ENCODE results near the gene BCL2L14.
"Not testable (repeated sequence)": the region's sequence is repeated elsewhere in the genome, so short reads cannot be mapped to it uniquely, and the experiment has no call there.

Gene BCL2L14

GRCh38 chr12:12108441-12109058, 37.8 kb downstream of the BCL2L14 start:
- DNase-seq: no peak

- not testable (repeated sequence) for DNase-seq
Observed at GRCh38 chr12:12110923-12111555, 40.3 kb downstream of the BCL2L14 start.

- DNase-seq: no peak
Observed at GRCh38 chr12:12115514-12115913, 44.8 kb downstream of the BCL2L14 start.

- no peak for DNase-seq
Observed at GRCh38 chr12:12116677-12117076, 45.9 kb downstream of the BCL2L14 start.

GRCh38 chr12:12121061-12121460, 50.3 kb downstream of the BCL2L14 start:
- no peak for DNase-seq

GRCh38 chr12:12123036-12123604, 52.4 kb downstream of the BCL2L14 start:
- DNase-seq: no peak

- DNase-seq: no peak
Observed at GRCh38 chr12:12126551-12126950, 55.8 kb downstream of the BCL2L14 start.

- no peak for DNase-seq
Observed at GRCh38 chr12:12127304-12127703, 56.6 kb downstream of the BCL2L14 start.

GRCh38 chr12:12128670-12129069, 57.9 kb downstream of the BCL2L14 start:
- no peak for DNase-seq

- no peak for DNase-seq
Observed at GRCh38 chr12:12133259-12133658, 62.5 kb downstream of the BCL2L14 start.

GRCh38 chr12:12133785-12134184, 63.0 kb downstream of the BCL2L14 start:
- DNase-seq: no peak

GRCh38 chr12:12138203-12139154, 67.7 kb downstream of the BCL2L14 start:
- no peak for DNase-seq

GRCh38 chr12:12141000-12141399, 70.3 kb downstream of the BCL2L14 start:
- no peak for DNase-seq

GRCh38 chr12:12144531-12144930, 73.8 kb downstream of the BCL2L14 start:
- not testable (repeated sequence) for DNase-seq

- DNase-seq: no peak
Observed at GRCh38 chr12:12147111-12147510, 76.4 kb downstream of the BCL2L14 start.

Measured in fibroblast of skin of back (primary cell).